Esophagus squamous epithelium (tissue), 4 donors: ENCODE measurements around the gene ATG14.

Experiments used
- CTCF ChIP-seq, 6 experiments: fragments of 450-650 bp in 4 of 6; fragments of 200-600 bp in 2 of 6; sonication (generic) in 2 of 6; IDR thresholded peaks; one replicate each; pipeline ENCODE4 v1.5.1; 2016 to 2019; ENCODE audit warnings: antibody characterized with exemption in 6 of 6, mild to moderate bottlenecking in 4 of 6, moderate library complexity in 4 of 6
- POLR2A ChIP-seq, 4 donors: fragments of 450-650 bp; IDR thresholded peaks; one replicate each; pipeline ENCODE4 v1.6.1; 2017; ENCODE audit warnings: antibody characterized with exemption in 4 of 4, mild to moderate bottlenecking in 4 of 4, moderate library complexity in 3 of 4

- no peak for TF ChIP-seq CTCF (IDR thresholded peaks at IDR 0.05)
- no peak for TF ChIP-seq POLR2A (IDR thresholded peaks at IDR 0.05)
These were observed 2.9 kb upstream of the ATG14 start for GRCh38 chr14:55414551-55414950.
